Kidney epithelial cell (primary cell): Measurements from ENCODE around the gene HTR4. TPM values are rescaled to one million over a fixed set of nuclear protein-coding genes. Genes with fewer than 3 reads are reported as not detected.

Experiments
- DNase-seq: peaks from one replicate; pipeline ENCODE4 v3.0.0-alpha.2; 2010; ENCODE audit warnings: low read depth
- H3K27me3 ChIP-seq: 2 replicates; pipeline ENCODE4 v1.6.0; 2011; ENCODE audit warnings: low read length; ENCODE audit not compliant: control insufficient read depth, insufficient read depth
- H3K36me3 ChIP-seq: 2 replicates; pipeline ENCODE4 v1.5.1; 2011; ENCODE audit warnings: low read length; ENCODE audit not compliant: control insufficient read depth, insufficient read depth
- H3K4me3 ChIP-seq: 2 replicates; pipeline ENCODE4 v1.5.1; 2011; ENCODE audit warnings: low read depth, mild to moderate bottlenecking, control low read depth, low read length
- CTCF ChIP-seq: IDR thresholded peaks from 2 replicates; pipeline ENCODE4 v1.5.1; 2011; ENCODE audit warnings: mild to moderate bottlenecking, moderate library complexity, low read length, control low read depth, inconsistent platforms; ENCODE audit not compliant: insufficient read depth, poor library complexity, severe bottlenecking
- total RNA-seq: library from RNA; depleted of rRNA; stranded (reverse); fragments of >200 nt; gene quantifications from 2 replicates; pipeline ENCODE4 v1.2.3, GENCODE V29; 2015

The HTR4 gene
- total RNA-seq, result not detected in 2 replicates

GRCh38 chr5:148653836-148654781 is at the start of gene HTR4:
TSS of gene HTR4 (minus strand) at chr5:148654527. CDS start at chr5:148637014, 17,513 bp downstream.
- Histone ChIP-seq H3K4me3 (no peak within 1 kb of the TSS), H3K27me3 (peaks cover 25% of the 10 kb centered on the region), H3K36me3 (no peaks in the 10 kb centered on the region)
- no peak for DNase-seq
- no peak for TF ChIP-seq CTCF

GRCh38 chr5:148702019-148702596 is 47.8 kb upstream of the HTR4 start:
- no peak overlapping the region for H3K4me3 ChIP-seq
- no peaks in the 10 kb centered on the region for H3K36me3 ChIP-seq
- H3K27me3 ChIP-seq, result no peaks in the 10 kb centered on the region
- no peak for TF ChIP-seq CTCF
- DNase-seq, result no peak

GRCh38 chr5:148699028-148699427 is 44.7 kb upstream of the HTR4 start:
- DNase-seq, result no peak
- no peaks in the 10 kb centered on the region for H3K36me3 ChIP-seq
- H3K27me3 ChIP-seq, result no peaks in the 10 kb centered on the region
- no peak overlapping the region for H3K4me3 ChIP-seq
- TF ChIP-seq CTCF, result no peak

- Histone ChIP-seq H3K27me3 (no peaks in the 10 kb centered on the region), H3K4me3 (no peak overlapping the region), H3K36me3 (no peaks in the 10 kb centered on the region)
- DNase-seq, result no peak
- no peak for TF ChIP-seq CTCF
These were observed 43.5 kb upstream of the HTR4 start for GRCh38 chr5:148697809-148698196.

GRCh38 chr5:148697180-148697808 is 43.0 kb upstream of the HTR4 start:
- no peak for TF ChIP-seq CTCF
- Histone ChIP-seq H3K36me3 (no peaks in the 10 kb centered on the region), H3K27me3 (no peaks in the 10 kb centered on the region), H3K4me3 (no peak overlapping the region)
- DNase-seq, result no peak
